ENCODE measurements around the gene ANKRD63. TPM values are rescaled to one million over a fixed set of nuclear protein-coding genes. Genes with fewer than 3 reads are reported as not detected.

ANKRD63 gene
- total and polyA plus RNA-seq, 2 of the 13 experiments (the other 11 are each of a cell fraction or from before 2014, with no cell fraction given), result not detected

DNA sequence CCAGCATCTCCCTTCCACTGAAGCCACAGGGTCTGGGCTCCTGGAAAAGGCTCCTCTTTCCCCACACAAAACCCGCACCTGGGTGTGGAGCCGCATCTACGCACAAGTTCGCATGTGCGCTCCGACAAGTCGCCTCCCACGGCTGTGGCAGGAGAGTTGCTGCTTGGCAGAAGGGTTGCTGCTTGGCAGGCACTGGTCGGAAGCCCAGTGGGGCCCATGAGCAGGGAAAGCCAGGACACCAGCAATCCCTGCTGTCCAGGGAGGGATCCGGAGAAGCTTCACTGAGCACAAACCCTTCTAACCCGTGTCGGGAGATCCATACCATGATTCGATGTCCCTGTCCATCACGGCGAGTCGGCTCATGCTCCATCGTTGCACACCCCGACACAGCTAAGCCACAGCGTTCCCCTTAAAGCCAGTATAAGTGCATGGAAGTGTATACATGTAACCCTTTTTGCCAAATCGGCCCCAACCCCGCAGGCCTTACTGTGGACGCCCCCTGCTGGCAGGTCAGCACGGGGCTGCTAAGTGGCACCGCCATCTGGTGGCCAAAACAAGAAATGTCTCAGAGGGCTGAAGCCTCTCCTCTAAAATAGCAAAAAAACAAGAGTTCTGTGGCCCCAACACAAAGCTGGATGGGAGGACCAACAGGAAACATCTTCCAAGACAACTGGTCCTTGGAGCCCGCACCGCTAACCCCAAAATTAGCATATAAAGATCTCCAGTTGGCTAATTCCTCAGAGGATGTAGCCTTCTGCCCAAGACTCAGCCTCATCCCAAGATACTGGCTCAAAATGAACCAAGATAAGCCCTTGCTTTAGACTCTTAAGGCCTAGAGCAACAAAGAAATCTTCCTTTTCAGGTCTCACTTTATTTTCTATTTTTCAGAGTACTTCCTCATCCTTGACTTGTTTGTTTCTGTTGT lies 8.3 kb downstream of the ANKRD63 start (continued):
- TF ChIP-seq ZNF451 (CRISPR knock-in tag; IDR thresholded peaks at IDR 0.05), result no peak
- TF ChIP-seq KAT8 (CRISPR knock-in tag; IDR thresholded peaks at IDR 0.05), result peak; percentile 66; the same call in 1 of the 2 replicates
- TF ChIP-seq, protein P1, sequence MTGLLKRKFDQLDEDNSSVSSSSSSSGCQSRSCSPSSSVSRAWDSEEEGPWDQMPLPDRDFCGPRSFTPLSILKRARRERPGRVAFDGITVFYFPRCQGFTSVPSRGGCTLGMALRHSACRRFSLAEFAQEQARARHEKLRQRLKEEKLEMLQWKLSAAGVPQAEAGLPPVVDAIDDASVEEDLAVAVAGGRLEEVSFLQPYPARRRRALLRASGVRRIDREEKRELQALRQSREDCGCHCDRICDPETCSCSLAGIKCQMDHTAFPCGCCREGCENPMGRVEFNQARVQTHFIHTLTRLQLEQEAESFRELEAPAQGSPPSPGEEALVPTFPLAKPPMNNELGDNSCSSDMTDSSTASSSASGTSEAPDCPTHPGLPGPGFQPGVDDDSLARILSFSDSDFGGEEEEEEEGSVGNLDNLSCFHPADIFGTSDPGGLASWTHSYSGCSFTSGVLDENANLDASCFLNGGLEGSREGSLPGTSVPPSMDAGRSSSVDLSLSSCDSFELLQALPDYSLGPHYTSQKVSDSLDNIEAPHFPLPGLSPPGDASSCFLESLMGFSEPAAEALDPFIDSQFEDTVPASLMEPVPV (CRISPR knock-in tag; IDR thresholded peaks at IDR 0.05), result no peak
- TF ChIP-seq ZNF282 (IDR thresholded peaks at IDR 0.05; ENCODE audit: partially characterized antibody), result no peak
- TF ChIP-seq HIC2 (CRISPR knock-in tag; IDR thresholded peaks at IDR 0.05; ENCODE audit: low read depth), result no peak
- TF ChIP-seq TAF1 (CRISPR knock-in tag; IDR thresholded peaks at IDR 0.05), result no peak
- TF ChIP-seq ZNF446 (CRISPR knock-in tag; IDR thresholded peaks at IDR 0.05), result no peak
- no peak for TF ChIP-seq SMARCC2 (IDR thresholded peaks at IDR 0.05)
- TF ChIP-seq NCOA2 (CRISPR knock-in tag; IDR thresholded peaks at IDR 0.05), result 0 out of 2 replicates have a peak, but pooled peaks have one; percentile 44
- peak; percentile 74; the same call in 1 of the 2 replicates for TF ChIP-seq KDM3A (CRISPR knock-in tag; IDR thresholded peaks at IDR 0.05; ENCODE audit: low read depth)
- no peak for TF ChIP-seq ZNF253 (CRISPR knock-in tag; IDR thresholded peaks at IDR 0.05; ENCODE audit: borderline replicate concordance)
- TF ChIP-seq FOSL1 (CRISPR knock-in tag; IDR thresholded peaks at IDR 0.05; ENCODE audit: borderline replicate concordance), result no peak
- no peak for TF ChIP-seq RFXAP (CRISPR knock-in tag; IDR thresholded peaks at IDR 0.05; ENCODE audit: borderline replicate concordance)
- no peak for TF ChIP-seq ZNF614 (CRISPR knock-in tag; IDR thresholded peaks at IDR 0.05; ENCODE audit: borderline replicate concordance)
- TF ChIP-seq ZBTB4 (CRISPR knock-in tag; IDR thresholded peaks at IDR 0.05; ENCODE audit: borderline replicate concordance), result no peak
- 0 out of 2 replicates have a peak, but pooled peaks have one; percentile 47 for TF ChIP-seq ZNF574 (CRISPR knock-in tag; IDR thresholded peaks at IDR 0.05)
- peak; percentile 68; the same call in 1 of the 2 replicates for TF ChIP-seq MIER2 (CRISPR knock-in tag; IDR thresholded peaks at IDR 0.05)
- TF ChIP-seq TSC22D2 (CRISPR knock-in tag; IDR thresholded peaks at IDR 0.05; ENCODE audit: borderline replicate concordance), result peak; percentile 75; the same call in 1 of the 2 replicates
